Endothelial cell of umbilical vein (primary cell): ENCODE measurements around the gene PIK3R6. TPM values are rescaled to one million over a fixed set of nuclear protein-coding genes. Genes with fewer than 3 reads are reported as not detected.

ENCODE experiments used
- BruUV-seq: library from RNA; stranded (reverse); fragments of 400-500 nt; replicated peaks from 2 replicates; lab custom pipeline; 2021; lab: Mats Ljungman, UMichigan
- CTCF ChIA-PET: fragments of 300-600, 350-600 bp; sonication (Branson Sonifier 250); formaldehyde crosslinking; loops from one replicate; lab custom pipeline; 2021; ENCODE audit warnings: antibody characterized with exemption, inconsistent platforms; lab: Charles Lee
- POLR2A ChIA-PET: fragments of 300-600, 350-600 bp; sonication (Branson Sonifier 250); formaldehyde crosslinking; loops from one replicate; lab custom pipeline; 2021; ENCODE audit warnings: antibody characterized with exemption, inconsistent platforms; lab: Charles Lee
- DNase-seq: peaks from one replicate; pipeline ENCODE4 v3.0.0-alpha.2; 2011; ENCODE audit warnings: low read depth, low spot score
- FAIRE-seq: peaks from 2 replicates; lab custom pipeline; 2011; peaks lifted over from hg19 to GRCh38; lab: Jason Lieb, UNC
- H2AFZ ChIP-seq: 2 replicates; pipeline ENCODE4 v1.6.0; 2012; ENCODE audit warnings: low read depth, low read length, control low read depth, inconsistent platforms
- H3K27ac ChIP-seq: 2 replicates; pipeline ENCODE4 v1.5.1; 2011; ENCODE audit warnings: low read depth, mild to moderate bottlenecking, control low read depth, low read length, moderate library complexity; ENCODE audit not compliant: insufficient read depth
- H3K27me3 ChIP-seq, 2 experiments: 2 replicates each; pipeline versions ENCODE4 v1.6.0 to v1.6.1; 2011; ENCODE audit warnings: low read length in 2 of 2, mixed read lengths in 1 of 2; ENCODE audit not compliant: control insufficient read depth in 2 of 2, insufficient read depth in 2 of 2
- H3K36me3 ChIP-seq, 2 experiments: 2 replicates in 1 of 2; 3 replicates in 1 of 2; pipeline ENCODE4 v1.5.1; 2011; ENCODE audit warnings: low read length in 2 of 2, mild to moderate bottlenecking in 1 of 2, moderate library complexity in 1 of 2; ENCODE audit not compliant: control insufficient read depth in 2 of 2, insufficient read depth in 2 of 2; ENCODE audit errors: extremely low read depth in 1 of 2
- H3K4me1 ChIP-seq: 3 replicates; pipeline ENCODE4 v1.5.1; 2011; ENCODE audit warnings: mild to moderate bottlenecking, low read length; ENCODE audit not compliant: control insufficient read depth, insufficient read depth; ENCODE audit errors: extremely low read depth
- H3K4me2 ChIP-seq: 2 replicates; pipeline ENCODE4 v1.6.1; 2011; ENCODE audit warnings: low read length, control low read depth, mixed read lengths; ENCODE audit not compliant: insufficient read depth
- H3K4me3 ChIP-seq, 3 experiments: fragments of 200-600 bp in 1 of 3; sonication (generic), shearing (Covaris generic) in 1 of 3; replicated peaks in 1 of 3; 2 replicates each; pipeline ENCODE4 v1.5.1; 2011 to 2016; ENCODE audit warnings: control low read depth in 3 of 3, low read length in 3 of 3, mild to moderate bottlenecking in 2 of 3, inconsistent platforms in 1 of 3, low read depth in 1 of 3, moderate library complexity in 1 of 3; ENCODE audit not compliant: insufficient read depth in 1 of 3
- H3K79me2 ChIP-seq: 2 replicates; pipeline ENCODE4 v1.6.0; 2012; ENCODE audit warnings: low read length, inconsistent platforms; ENCODE audit not compliant: control insufficient read depth, insufficient read depth
- H3K9ac ChIP-seq: replicated peaks from 2 replicates; pipeline ENCODE3; 2011; ENCODE audit warnings: low read length, control low read depth; ENCODE audit not compliant: insufficient read depth; ENCODE audit errors: extremely low read depth
- H3K9me1 ChIP-seq: replicated peaks from 3 replicates; pipeline ENCODE4 v1.6.0; 2011; ENCODE audit warnings: mild to moderate bottlenecking, low read length; ENCODE audit not compliant: control insufficient read depth, insufficient read depth; ENCODE audit errors: extremely low read depth
- H3K9me3 ChIP-seq: replicated peaks from 2 replicates; pipeline ENCODE4 v1.5.1; 2012; ENCODE audit warnings: low read length, inconsistent platforms; ENCODE audit not compliant: control insufficient read depth, insufficient read depth
- H4K20me1 ChIP-seq: replicated peaks from 2 replicates; pipeline ENCODE3; 2011; ENCODE audit warnings: mild to moderate bottlenecking, low read length; ENCODE audit not compliant: control insufficient read depth, insufficient read depth; ENCODE audit errors: extremely low read depth
- CTCF ChIP-seq, 2 donors: IDR thresholded peaks; 1 replicate in 1 of 2; 2 replicates in 1 of 2; pipeline ENCODE4 v1.5.1; 2011; ENCODE audit warnings: low read length in 2 of 2, mild to moderate bottlenecking in 2 of 2, moderate library complexity in 2 of 2, control low read depth in 1 of 2, inconsistent platforms in 1 of 2, low read depth in 1 of 2; ENCODE audit not compliant: insufficient read depth in 1 of 2; ENCODE audit errors: extremely low read depth in 1 of 2
- EZH2 ChIP-seq: IDR thresholded peaks from 2 replicates; pipeline ENCODE4 v1.6.1; 2012; ENCODE audit warnings: borderline replicate concordance, low read depth, mild to moderate bottlenecking, moderate library complexity, low read length, inconsistent platforms; ENCODE audit not compliant: severe bottlenecking
- FOS ChIP-seq: IDR thresholded peaks from 2 replicates; pipeline ENCODE4 v1.6.1; 2011; ENCODE audit warnings: mild to moderate bottlenecking, low read length, moderate library complexity, borderline replicate concordance; ENCODE audit not compliant: insufficient read depth
- GATA2 ChIP-seq: IDR thresholded peaks from 2 replicates; pipeline ENCODE4 v1.7.0; 2011; ENCODE audit warnings: low read depth, mild to moderate bottlenecking, moderate library complexity, mixed read lengths, low read length; ENCODE audit not compliant: insufficient read length, insufficient read depth
- JUN ChIP-seq: IDR thresholded peaks from 2 replicates; pipeline ENCODE4 v1.6.1; 2011; ENCODE audit warnings: borderline replicate concordance, low read depth; ENCODE audit not compliant: insufficient read length, insufficient read depth
- MAX ChIP-seq: IDR thresholded peaks from 2 replicates; pipeline ENCODE4 v1.6.1; 2011; ENCODE audit not compliant: insufficient read depth, insufficient read length
- MYC ChIP-seq: IDR thresholded peaks from one replicate; pipeline ENCODE4 v1.6.1; 2011; ENCODE audit warnings: mild to moderate bottlenecking, low read depth, low read length
- POLR2A ChIP-seq: IDR thresholded peaks from 2 replicates; pipeline ENCODE4 v1.6.1; 2012; ENCODE audit warnings: low read depth, mild to moderate bottlenecking, control low read depth, low read length
- POLR2AphosphoS5 ChIP-seq: IDR thresholded peaks from 2 replicates; pipeline ENCODE4 v1.6.1; 2012; ENCODE audit warnings: low read depth, mild to moderate bottlenecking, control low read depth, low read length, moderate library complexity; ENCODE audit not compliant: insufficient read depth
- dilution Hi-C: fragments of 300-500 bp; cut with MboI; formaldehyde crosslinking; loops from one replicate; pipeline ENCODE4 v1.15.0; 2019; ENCODE audit warnings: low sequenced_read_pairs; ENCODE audit not compliant: extremely low pct_ligation_motif_present
- intact Hi-C: fragments of 100-400 bp; cut with micrococcal nuclease; formaldehyde crosslinking; loops from one replicate; pipeline ENCODE4 v1.10.0; 2022
- polyA plus RNA-seq, 4 experiments: library from polyadenylated mRNA; depleted of rRNA in 3 of 4; stranded (reverse) in 3 of 4; unstranded in 1 of 4; fragments of >200 nt; gene quantifications; 2 replicates each; pipeline versions ENCODE4 v1.2.1 to v1.2.3, GENCODE V29; 2011 to 2012; ENCODE audit warnings: missing spikeins in 1 of 4
- total RNA-seq: library from RNA; stranded (reverse); gene quantifications from 2 replicates; pipeline ENCODE4 v1.2.3, GENCODE V29; 2021

PIK3R6 gene
- total and polyA plus RNA-seq, 2 donors (not counting 3 experiments of a cell fraction or from before 2014, with no cell fraction given) = not detected

- ChIA-PET POLR2A (no interaction called here), CTCF (no interaction called here)
- H3K4me3 ChIP-seq = no peak overlapping the region
- TF ChIP-seq GATA2 (no peak), MYC (no peak), MAX (no peak), JUN (no peak), EZH2 (no peak), POLR2AphosphoS5 (no peak), FOS (no peak)
- intact Hi-C loops (no loop called here), dilution Hi-C loops (no loop called here)
- no peaks in the 10 kb centered on the region for H3K27me3 ChIP-seq
- no peak overlapping the region for H2AFZ ChIP-seq
- H3K4me1 ChIP-seq = no peaks in the 10 kb centered on the region
- H3K9me1 ChIP-seq = no peaks in the 10 kb centered on the region
- no peaks in the 10 kb centered on the region for H3K9me3 ChIP-seq
- no peak for FAIRE-seq
- H3K9ac ChIP-seq = no peak overlapping the region
- H3K79me2 ChIP-seq = no peaks in the 10 kb centered on the region
- BruUV-seq = no TSS peak
- H4K20me1 ChIP-seq = no peaks in the 10 kb centered on the region
- no peak for DNase-seq
- H3K27ac ChIP-seq = no peak overlapping the region
- H3K4me2 ChIP-seq = no peak overlapping the region
- no peaks in the 10 kb centered on the region for H3K36me3 ChIP-seq
Observed at GRCh38 chr17:8914554-8914953, 47.1 kb upstream of the PIK3R6 start.

GRCh38 chr17:8913879-8914278, 46.4 kb upstream of the PIK3R6 start:
- no peak overlapping the region for H3K9ac ChIP-seq
- FAIRE-seq (no peak), DNase-seq (no peak)
- POLR2A ChIA-PET = no interaction called here
- no peaks in the 10 kb centered on the region for H3K4me1 ChIP-seq
- no peaks in the 10 kb centered on the region for H3K36me3 ChIP-seq
- CTCF ChIA-PET = no interaction called here
- no peak overlapping the region for H3K27ac ChIP-seq
- no peaks in the 10 kb centered on the region for H3K79me2 ChIP-seq
- no peak overlapping the region for H3K4me3 ChIP-seq
- no TSS peak for BruUV-seq
- TF ChIP-seq GATA2 (no peak), CTCF (IDR thresholded peaks at IDR 0.05; ENCODE audit: extremely low read depth in 1 of 2, insufficient read depth in 1 of 2, low read depth in 1 of 2, low read length in 2 of 2) (no peak), JUN (no peak), POLR2A (no peak), MYC (no peak), EZH2 (no peak), FOS (no peak)
- dilution Hi-C loops (no loop called here), intact Hi-C loops (no loop called here)
- no peaks in the 10 kb centered on the region for H3K9me3 ChIP-seq
- H4K20me1 ChIP-seq = no peaks in the 10 kb centered on the region
- H2AFZ ChIP-seq = no peak overlapping the region
- H3K4me2 ChIP-seq = no peak overlapping the region
- H3K27me3 ChIP-seq = no peaks in the 10 kb centered on the region
- no peaks in the 10 kb centered on the region for H3K9me1 ChIP-seq
